ENCODE measurements around the gene CADPS2.

DNA sequence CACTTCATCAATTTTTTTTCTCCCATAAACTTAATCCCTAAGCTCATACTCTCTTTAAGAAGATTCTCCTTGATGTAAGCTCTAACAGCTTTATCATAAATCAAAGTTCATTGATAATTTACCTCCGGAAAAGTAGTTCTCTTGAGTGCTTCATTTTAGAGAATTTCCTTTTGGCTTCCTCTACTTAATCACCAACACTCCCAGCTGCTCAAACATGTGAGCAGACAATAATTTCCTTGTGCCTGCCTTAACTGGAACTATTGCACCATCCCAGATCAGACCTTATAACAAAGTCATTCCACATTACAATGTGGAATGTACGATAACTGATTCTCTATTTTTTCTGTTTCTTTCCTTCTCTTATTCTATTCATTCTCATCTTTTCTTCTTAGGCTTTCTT is 587.6 kb downstream of the CADPS2 start:
- TF ChIP-seq POLR2A (IDR thresholded peaks at IDR 0.05) = no peak
- TF ChIP-seq, protein P1, sequence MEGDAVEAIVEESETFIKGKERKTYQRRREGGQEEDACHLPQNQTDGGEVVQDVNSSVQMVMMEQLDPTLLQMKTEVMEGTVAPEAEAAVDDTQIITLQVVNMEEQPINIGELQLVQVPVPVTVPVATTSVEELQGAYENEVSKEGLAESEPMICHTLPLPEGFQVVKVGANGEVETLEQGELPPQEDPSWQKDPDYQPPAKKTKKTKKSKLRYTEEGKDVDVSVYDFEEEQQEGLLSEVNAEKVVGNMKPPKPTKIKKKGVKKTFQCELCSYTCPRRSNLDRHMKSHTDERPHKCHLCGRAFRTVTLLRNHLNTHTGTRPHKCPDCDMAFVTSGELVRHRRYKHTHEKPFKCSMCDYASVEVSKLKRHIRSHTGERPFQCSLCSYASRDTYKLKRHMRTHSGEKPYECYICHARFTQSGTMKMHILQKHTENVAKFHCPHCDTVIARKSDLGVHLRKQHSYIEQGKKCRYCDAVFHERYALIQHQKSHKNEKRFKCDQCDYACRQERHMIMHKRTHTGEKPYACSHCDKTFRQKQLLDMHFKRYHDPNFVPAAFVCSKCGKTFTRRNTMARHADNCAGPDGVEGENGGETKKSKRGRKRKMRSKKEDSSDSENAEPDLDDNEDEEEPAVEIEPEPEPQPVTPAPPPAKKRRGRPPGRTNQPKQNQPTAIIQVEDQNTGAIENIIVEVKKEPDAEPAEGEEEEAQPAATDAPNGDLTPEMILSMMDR (IDR thresholded peaks at IDR 0.05) = no peak

All from right lobe of liver (tissue), 4 donors.